Measurements from ENCODE around the gene SECISBP2. TPM values are rescaled to one million over a fixed set of nuclear protein-coding genes. Genes with fewer than 3 reads are reported as not detected.
A peak's percentile ranks its signal among the peaks of the same experiment; 100 is the strongest.

Gene SECISBP2
- total RNA-seq, 4 donors from 2014 or later, result 77.1 to 110 (median 90.6) TPM

DNA sequence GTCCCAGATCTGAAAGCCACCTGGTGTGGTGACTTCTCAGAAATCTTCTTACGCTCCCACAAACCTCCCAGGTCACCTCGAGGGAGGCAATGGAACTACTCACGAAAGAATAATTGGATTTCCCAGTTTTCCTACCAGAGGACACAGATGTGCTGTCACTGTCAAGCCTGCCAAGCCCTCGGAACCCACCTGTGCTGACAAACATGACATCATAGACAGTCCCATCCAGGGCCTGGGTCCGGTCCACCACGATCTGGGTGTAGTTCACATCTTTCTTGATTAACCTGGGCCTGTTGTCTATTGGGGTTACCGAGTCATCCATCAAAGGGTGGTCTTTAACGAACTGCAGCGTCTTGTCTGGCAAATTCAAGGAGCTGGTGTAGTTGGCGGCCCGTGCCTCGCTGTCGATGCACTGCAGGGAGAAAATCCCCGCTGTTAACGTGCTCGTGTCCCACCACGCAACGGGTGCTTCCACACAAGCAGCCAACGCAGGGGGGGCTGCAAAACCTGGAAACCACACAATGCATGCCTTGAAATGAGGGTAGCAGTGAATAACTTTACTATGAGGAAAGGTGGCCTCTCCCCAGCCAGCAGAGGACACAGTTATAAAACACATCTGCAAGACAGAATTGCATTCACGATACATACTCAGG, 69.0 kb downstream of the SECISBP2 start:
- TF ChIP-seq, protein P1, sequence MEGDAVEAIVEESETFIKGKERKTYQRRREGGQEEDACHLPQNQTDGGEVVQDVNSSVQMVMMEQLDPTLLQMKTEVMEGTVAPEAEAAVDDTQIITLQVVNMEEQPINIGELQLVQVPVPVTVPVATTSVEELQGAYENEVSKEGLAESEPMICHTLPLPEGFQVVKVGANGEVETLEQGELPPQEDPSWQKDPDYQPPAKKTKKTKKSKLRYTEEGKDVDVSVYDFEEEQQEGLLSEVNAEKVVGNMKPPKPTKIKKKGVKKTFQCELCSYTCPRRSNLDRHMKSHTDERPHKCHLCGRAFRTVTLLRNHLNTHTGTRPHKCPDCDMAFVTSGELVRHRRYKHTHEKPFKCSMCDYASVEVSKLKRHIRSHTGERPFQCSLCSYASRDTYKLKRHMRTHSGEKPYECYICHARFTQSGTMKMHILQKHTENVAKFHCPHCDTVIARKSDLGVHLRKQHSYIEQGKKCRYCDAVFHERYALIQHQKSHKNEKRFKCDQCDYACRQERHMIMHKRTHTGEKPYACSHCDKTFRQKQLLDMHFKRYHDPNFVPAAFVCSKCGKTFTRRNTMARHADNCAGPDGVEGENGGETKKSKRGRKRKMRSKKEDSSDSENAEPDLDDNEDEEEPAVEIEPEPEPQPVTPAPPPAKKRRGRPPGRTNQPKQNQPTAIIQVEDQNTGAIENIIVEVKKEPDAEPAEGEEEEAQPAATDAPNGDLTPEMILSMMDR (IDR thresholded peaks at IDR 0.05), result no peak
- TF ChIP-seq POLR2A (IDR thresholded peaks at IDR 0.05), result no peak
- H3K27me3 ChIP-seq, result no peaks in the 10 kb centered on the region
- no peaks in the 10 kb centered on the region for H3K9me3 ChIP-seq
- 95 to 96% methylated on average over 19 to 20 of the region's 20 CpGs for WGBS, 2 donors
- no peak overlapping the region for H3K4me3 ChIP-seq (replicated peaks in 1 of 3)
- H3K36me3 ChIP-seq, result peaks cover 5 to 18% of the 10 kb centered on the region in 2 donors
- peak overlapping the region in 2 of 3 donors; percentile 37 to 51 for H3K27ac ChIP-seq
- DNase-seq, result no peak
- intact Hi-C loops (cut with DNase I), result loop anchor here (5.0 kb wide), 1 partner anchor 55 kb away; no protein-coding TSS in a partner anchor
- H3K4me1 ChIP-seq, result peaks cover 5 to 34% of the 10 kb centered on the region in 2 donors

DNA sequence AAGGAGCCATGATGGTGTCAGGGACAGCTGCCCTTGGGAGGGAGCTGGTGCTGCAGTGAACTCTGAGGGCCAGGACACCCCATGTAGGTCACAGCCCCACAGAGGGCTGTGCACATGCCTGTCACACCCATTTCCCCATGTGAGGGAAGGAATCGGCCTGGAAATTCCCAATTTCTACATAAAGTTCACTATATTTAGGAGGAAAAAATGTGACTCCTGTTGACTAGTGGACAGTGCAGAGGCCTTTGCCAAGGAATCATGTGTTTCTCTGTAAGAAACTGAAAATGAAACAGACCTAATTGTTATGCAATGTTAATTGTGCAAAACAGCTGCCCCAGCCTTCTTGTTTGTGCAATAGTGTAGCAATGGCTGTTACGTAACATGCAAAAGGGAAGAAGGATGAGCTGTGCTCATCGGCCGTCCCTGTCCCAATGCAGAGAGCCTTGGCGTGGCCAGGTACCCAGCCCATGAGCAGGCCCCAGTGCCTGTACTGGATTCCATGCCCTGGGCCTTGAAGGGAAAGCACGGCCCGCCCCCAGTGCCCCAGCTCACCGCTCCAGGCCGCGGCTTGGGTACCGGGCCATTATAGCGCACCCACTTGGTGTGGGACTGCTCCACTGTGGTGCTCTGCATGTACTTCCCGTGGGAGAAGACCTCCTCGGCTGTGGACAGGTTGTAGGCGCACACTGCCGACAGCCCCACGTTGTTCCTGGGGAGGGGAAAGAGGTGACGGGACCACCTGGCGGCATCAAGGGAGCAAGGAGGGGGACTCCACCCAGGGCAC, 70.0 kb downstream of the SECISBP2 start:
- TF ChIP-seq, protein P1 (IDR thresholded peaks at IDR 0.05), result no peak
- no peak for TF ChIP-seq POLR2A (IDR thresholded peaks at IDR 0.05)
- DNase-seq, result no peak
- WGBS, 2 donors, result 80 to 82% methylated on average over 13 to 18 of the region's 19 CpGs
- Histone ChIP-seq H3K9me3 (no peaks in the 10 kb centered on the region), H3K27me3 (no peaks in the 10 kb centered on the region), H3K4me1 (peaks cover 5 to 28% of the 10 kb centered on the region in 2 donors), H3K36me3 (peaks cover 8 to 23% of the 10 kb centered on the region in 2 donors), H3K27ac (peak overlapping the region in 2 of 3 donors; percentile 34 to 51), H3K4me3 (replicated peaks in 1 of 3) (no peak overlapping the region)
- intact Hi-C loops (cut with DNase I), result loop anchor here (5.0 kb wide), 1 partner anchor 54 kb away; no protein-coding TSS in a partner anchor

DNA sequence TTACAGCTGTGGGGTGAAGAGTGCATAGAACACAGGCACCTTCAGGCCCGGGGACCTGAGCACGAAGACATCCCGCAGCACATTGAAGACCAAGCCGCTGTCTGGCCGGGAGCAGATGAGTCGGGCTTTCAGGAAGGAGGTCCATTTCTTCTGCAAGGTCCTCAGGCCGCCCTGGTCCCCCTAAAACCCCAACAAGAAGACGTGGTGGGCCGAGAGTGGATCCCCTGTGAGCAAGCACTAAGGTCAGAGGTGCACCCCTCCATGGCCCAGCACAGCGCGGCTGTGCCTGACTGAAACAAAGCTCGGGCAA, 70.5 kb downstream of the SECISBP2 start:
- Histone ChIP-seq H3K36me3 (peaks cover 8 to 23% of the 10 kb centered on the region in 2 donors), H3K9me3 (no peaks in the 10 kb centered on the region), H3K4me3 (replicated peaks in 1 of 3) (no peak overlapping the region), H3K4me1 (peaks cover 5 to 28% of the 10 kb centered on the region in 2 donors), H3K27me3 (no peaks in the 10 kb centered on the region), H3K27ac (no peak overlapping the region)
- TF ChIP-seq, protein P1 (IDR thresholded peaks at IDR 0.05), result no peak
- no peak for TF ChIP-seq POLR2A (IDR thresholded peaks at IDR 0.05)
- 95 to 100% methylated on average over 12 of the region's 12 CpGs for WGBS, 2 donors
- intact Hi-C loops (cut with DNase I), result loop anchor here (5.0 kb wide), 1 partner anchor 53 kb away; no protein-coding TSS in a partner anchor
- no peak for DNase-seq

DNA sequence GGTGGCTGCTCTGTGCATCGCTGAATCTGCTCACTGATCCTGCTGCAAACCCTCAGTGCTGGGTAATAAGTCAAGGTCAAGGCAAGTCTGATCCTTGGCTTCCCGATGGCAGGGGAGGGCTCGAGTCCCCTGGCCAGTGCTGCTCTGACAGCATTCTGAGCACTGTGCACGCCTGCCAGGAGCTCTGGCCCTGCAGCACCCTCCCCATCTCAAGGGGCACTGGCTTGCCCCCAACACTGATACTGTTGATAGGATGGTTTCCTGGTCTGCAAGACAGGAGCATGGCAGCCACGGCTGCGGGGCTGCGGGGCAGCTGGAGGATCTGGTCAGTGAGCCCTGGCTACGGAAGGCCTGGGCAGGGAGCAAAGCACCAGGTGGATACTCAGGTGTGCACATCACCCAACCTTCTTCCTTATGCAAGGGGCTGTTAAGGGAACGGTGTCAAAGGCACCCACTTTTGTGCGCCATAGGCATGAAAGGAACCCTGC, 71.8 kb downstream of the SECISBP2 start:
- Histone ChIP-seq H3K9me3 (no peaks in the 10 kb centered on the region), H3K4me1 (peaks cover 5 to 28% of the 10 kb centered on the region in 2 donors), H3K27me3 (no peaks in the 10 kb centered on the region), H3K4me3 (replicated peaks in 1 of 3) (no peak overlapping the region), H3K27ac (no peak overlapping the region), H3K36me3 (peaks cover 8 to 27% of the 10 kb centered on the region in 2 donors)
- WGBS, 2 donors, result 85 to 89% methylated on average over 5 to 8 of the region's 10 CpGs
- TF ChIP-seq POLR2A (IDR thresholded peaks at IDR 0.05), result no peak
- TF ChIP-seq, protein P1 (IDR thresholded peaks at IDR 0.05), result no peak
- DNase-seq, result no peak
- intact Hi-C loops (cut with DNase I), result no loop called here
